Right renal cortex interstitium (tissue), 3 donors: Measurements from ENCODE around the gene PLA2G7. TPM values are rescaled to one million over a fixed set of nuclear protein-coding genes. Genes with fewer than 3 reads are reported as not detected.
"Not testable (repeated sequence)": the region's sequence is repeated elsewhere in the genome, so short reads cannot be mapped to it uniquely, and the experiment has no call there.

Experiments used
- DNase-seq, 3 donors: peaks; one replicate each; pipeline ENCODE4 v3.0.0-alpha.2; 2013; ENCODE audit warnings: low read depth in 3 of 3, low spot score in 2 of 3
- polyA plus RNA-seq, 3 donors: library from polyadenylated mRNA; unstranded; fragments of 120-200 nt; gene quantifications; one replicate each; pipeline ENCODE4 v1.2.1, GENCODE V29; 2013; ENCODE audit not compliant: insufficient read length in 3 of 3

PLA2G7 gene
- 1 to 10 TPM; 2.6 to 3.1 (median 2.9) TPM for polyA plus RNA-seq

GRCh38 chr6:46734867-46735719, at the start of gene PLA2G7:
Gene PLA2G7, minus strand, starts transcription at chr6:46735375. Its CDS starts 12,484 bp downstream, at chr6:46722891.
- peak in 2 of 3 donors; percentile 23 to 36 for DNase-seq

- DNase-seq, result no peak
These were observed 49.4 kb upstream of the PLA2G7 start for GRCh38 chr6:46784535-46784934.

DNA sequence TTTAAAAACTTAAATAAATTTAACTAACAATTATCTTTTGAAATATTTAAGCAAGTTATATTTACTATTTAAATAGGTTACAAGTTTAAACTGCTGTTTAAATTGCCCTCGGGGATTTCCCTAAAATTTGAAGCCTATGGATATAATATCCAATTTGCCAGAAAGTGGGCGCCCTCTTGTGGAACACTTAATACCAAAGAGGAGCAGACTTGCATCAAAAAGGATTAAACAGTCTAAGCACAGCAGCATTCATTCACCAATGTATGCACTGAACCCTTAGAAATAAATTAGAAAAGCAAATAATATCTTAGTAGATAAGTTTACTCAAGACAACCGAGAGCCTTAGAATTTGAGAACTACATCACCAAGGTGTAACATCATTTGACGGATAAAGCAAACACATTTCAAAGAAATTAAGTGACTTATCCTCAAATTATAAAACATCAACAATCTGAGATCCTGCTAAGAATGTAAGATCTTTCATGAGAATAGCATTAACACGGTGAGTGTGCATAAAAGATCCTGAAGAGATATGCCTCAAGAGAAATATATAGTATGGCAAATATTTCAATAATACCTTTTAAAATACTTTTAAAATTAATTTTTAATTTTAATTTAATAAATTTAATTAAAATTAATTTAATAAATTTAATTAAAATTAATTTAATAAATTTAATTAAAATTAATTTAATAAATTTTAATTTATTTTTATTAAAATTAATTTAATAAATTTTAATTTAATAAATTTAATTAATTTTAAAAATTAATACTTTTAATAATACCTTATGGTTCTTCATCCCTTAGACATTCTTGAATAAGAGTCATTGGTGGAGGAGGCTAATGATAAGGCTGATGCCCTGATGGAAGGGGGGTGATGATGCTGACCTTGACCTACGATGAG, 46.6 kb upstream of the PLA2G7 start:
- peak; percentile 48 to 61 (median 50) for DNase-seq

GRCh38 chr6:46777476-46778346, 42.5 kb upstream of the PLA2G7 start:
- DNase-seq, result no peak

GRCh38 chr6:46776070-46776712, 41.0 kb upstream of the PLA2G7 start:
- no peak for DNase-seq

DNA sequence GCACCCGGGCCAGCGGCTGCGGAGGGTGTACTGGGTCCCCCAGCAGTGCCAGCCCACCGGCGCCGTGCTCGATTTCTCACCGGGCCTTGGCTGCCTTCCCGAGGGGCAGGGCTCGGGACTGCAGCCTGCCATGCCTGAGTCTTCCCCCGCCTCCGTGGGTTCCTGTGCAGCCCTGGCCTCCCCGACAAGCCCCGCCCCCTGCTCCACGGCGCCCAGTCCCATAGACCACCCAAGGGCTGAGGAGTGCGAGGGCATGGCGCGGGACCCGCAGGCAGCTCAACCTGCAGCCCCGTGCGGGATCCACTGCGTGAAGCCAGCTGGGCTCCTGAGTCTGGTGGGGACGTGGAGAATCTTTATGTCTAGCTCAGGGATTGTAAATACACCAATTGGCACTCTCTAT, 39.6 kb upstream of the PLA2G7 start:
- not testable (repeated sequence) for DNase-seq

- no peak for DNase-seq
These were observed 38.2 kb upstream of the PLA2G7 start for GRCh38 chr6:46773201-46773855.

DNA sequence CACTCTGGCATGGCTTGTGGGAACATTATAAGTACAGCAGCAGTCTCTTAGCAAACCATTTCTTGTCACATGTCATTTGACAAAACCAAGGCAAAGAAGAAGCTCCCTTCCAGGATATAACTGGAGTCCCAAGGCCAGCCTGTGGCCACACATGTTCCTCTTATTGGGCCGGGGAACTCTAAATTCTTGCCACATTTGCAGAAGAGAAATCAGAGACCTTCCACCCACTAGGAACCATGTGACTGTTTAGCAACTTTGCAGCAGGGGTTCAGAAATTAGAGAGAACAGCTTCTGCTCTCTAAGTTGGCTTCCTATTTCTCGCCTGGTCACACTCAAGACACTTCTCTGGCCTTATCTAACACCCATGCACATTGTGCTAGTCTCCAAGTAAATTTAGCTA, 37.6 kb upstream of the PLA2G7 start:
- DNase-seq, result no peak

DNA sequence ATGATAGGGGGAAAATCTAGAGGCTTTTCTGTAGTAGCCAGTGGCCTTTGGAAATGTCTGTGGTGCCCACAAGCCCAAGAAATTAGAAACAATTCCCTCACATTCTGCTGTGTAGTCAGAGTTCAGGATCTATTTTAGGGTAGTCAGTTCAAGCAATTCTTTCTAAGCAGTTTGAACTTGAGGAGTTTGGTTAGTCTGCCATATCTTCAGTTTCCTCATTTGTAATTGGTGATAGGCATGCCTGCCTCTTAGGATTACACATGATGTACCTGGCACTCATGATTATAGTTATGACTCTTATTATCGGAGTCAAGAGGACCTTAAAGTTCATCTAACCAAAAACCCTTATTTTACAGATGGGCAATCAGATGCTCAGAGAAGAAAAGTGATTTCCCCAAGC, 36.8 kb upstream of the PLA2G7 start:
- DNase-seq, result no peak

- DNase-seq, result no peak
These were observed 29.8 kb upstream of the PLA2G7 start for GRCh38 chr6:46764961-46765360.

- not testable (repeated sequence) for DNase-seq
These were observed 29.1 kb upstream of the PLA2G7 start for GRCh38 chr6:46764280-46764679.

DNA sequence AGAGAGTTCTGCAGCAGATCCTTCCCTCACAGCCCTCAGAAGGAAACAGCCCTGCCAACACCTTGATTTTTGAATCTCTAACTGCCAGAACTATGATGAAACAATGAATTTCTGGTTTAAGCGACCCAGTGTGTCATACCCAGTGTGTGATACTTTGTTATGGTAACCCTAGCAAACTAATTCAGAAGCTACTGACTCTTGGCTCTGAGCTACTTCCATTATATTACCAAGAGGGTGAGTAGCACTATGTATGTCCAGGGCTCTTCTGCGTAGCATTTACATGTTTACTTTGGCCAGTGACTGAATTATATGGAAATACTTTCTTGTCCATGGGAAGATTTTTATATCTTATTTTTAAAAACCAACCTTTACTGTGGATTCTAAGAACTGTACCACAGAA, 28.3 kb upstream of the PLA2G7 start:
- DNase-seq, result no peak

GRCh38 chr6:46760925-46761324, 25.8 kb upstream of the PLA2G7 start:
- no peak for DNase-seq

DNA sequence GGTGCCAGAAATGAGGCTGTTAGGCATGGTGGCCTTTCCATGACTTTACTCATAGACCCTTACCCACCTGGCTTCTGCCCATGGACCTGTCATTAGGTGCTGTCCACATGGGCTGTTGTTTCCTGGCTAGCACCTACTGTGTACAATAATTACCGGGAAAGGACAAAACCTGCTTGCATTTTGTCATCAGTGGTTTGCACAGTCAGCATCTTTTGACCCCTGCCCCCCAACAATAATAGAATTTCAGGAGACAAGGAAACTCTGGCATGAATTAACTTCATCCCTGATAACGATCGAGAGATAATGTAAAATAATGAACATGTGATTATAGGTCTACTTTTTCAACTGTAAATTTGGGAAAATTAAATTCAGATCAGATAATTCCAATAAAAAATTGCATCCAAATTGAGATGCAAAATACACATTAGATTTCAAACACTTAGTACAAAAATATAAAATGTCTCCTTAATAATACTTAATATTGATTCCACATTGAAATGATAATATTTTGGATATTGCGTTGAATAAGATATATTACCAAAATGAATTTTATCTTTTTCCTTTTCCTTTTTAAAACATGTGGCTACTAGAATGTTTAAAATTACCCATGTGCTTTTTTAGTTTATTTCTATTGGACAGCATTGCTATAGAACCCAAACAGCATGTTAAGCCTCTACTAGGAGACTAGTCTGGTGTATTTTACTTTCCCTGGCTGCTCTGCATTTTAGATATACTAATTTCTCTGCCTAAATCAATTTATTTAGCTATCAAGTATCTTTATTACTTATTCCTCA, 24.0 kb upstream of the PLA2G7 start:
- no peak for DNase-seq

DNA sequence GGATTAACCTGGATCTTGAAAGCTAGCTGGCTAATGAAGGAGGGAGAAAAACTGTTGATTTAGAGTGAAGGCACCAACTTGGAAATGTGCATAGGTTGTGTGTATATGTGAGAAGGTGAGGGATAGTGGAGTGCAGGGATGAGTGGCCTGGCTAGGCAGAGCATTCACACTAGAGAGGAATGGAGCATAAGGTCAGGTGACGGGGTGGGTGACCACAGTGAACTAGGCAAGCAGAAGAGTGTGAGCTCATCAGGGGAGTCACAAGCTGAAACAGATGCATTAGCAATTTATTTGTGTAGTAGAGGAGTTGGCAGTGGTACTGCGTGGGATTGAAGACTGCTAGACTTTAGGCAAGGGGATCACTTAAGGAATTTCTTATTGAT, 22.0 kb upstream of the PLA2G7 start:
- no peak for DNase-seq

- DNase-seq, result no peak
These were observed 21.5 kb upstream of the PLA2G7 start for GRCh38 chr6:46756469-46757213.

DNA sequence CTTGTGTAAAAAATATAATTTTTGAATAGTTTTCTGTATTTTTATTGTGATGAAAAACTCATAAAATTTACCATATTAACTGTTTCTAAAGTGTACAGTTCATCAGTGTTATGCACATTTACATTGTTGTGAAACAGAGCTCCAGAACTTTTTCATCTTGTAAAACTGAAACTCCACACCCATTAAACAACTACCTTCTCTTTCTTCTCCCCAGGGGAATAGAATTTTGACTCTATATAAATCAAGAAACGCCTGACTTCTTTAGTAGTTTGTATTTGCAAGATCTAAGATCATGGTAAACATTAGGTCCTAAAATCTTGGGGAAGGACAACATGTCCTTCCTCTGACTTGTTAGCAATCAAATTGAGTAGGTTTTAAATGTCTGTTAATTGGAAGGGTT, 20.7 kb upstream of the PLA2G7 start:
- no peak for DNase-seq

DNA sequence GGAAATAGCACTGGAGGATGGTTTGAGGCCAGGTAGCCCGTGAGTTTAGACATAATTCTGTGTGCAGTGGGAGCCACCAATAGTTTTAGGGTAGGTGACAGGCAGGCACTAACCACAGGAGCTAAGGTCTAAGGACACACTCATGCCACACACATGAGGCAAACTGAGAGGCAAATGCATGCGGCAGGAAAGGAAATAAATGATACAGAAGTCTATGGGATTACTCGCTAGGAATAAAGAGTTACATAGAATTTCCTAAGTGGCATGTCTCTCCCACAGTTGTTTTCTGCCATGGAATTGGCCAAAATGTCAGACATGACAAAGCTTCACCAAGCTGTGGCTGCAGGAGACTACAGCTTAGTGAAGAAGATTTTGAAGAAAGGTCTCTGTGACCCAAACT, 16.5 kb upstream of the PLA2G7 start:
- DNase-seq, result no peak
